ENCODE results near the gene FAAH. TPM values are rescaled to one million over a fixed set of nuclear protein-coding genes. Genes with fewer than 3 reads are reported as not detected.
A peak's percentile ranks its signal among the peaks of the same experiment; 100 is the strongest.

Gene FAAH
- polyA plus RNA-seq, 3 donors = 11.5 to 47.1 (median 11.5) TPM

- no peaks in the 10 kb centered on the region for H4K20me1 ChIP-seq (ENCODE audit: insufficient read depth, low read length)
- no peak overlapping the region for H3K4me3 ChIP-seq (replicated peaks in 1 of 3; ENCODE audit: low read depth in 2 of 3, low read length in 3 of 3)
- peaks cover 35 to 45% of the 10 kb centered on the region in 2 donors for H3K36me3 Mint-ChIP-seq
- H3K4me1 Mint-ChIP-seq = peaks cover 7% of the 10 kb centered on the region
- no peaks in the 10 kb centered on the region for H3K27me3 ChIP-seq (ENCODE audit: control insufficient read depth in 2 of 2, insufficient read depth in 2 of 2, low read length in 2 of 2)
- no peaks in the 10 kb centered on the region for H3K9me3 ChIP-seq (replicated peaks in 1 of 2; ENCODE audit: control insufficient read depth in 1 of 2, insufficient read depth in 1 of 2, low read length in 2 of 2)
- intact Hi-C loops (cut with micrococcal nuclease) = no loop called here
- peaks cover 39 to 40% of the 10 kb centered on the region in 2 donors for H3K36me3 ChIP-seq (replicated peaks in 1 of 2; ENCODE audit: control insufficient read depth in 1 of 2, insufficient read depth in 2 of 2, low read length in 2 of 2)
- H3K4me2 ChIP-seq (replicated peaks; ENCODE audit: extremely low read depth, low read length, poor library complexity, severe bottlenecking) = no peak overlapping the region
- no peak overlapping the region for H3K9ac ChIP-seq (ENCODE audit: insufficient read depth, low read length, poor library complexity, severe bottlenecking)
- 35% methylated on average over 4 of the region's 4 CpGs for WGBS (ENCODE audit: insufficient coverage)
- no peaks in the 10 kb centered on the region for H3K9me3 Mint-ChIP-seq
- no peak for TF ChIP-seq CTCF (IDR thresholded peaks at IDR 0.05)
- no peak overlapping the region for H3K27ac ChIP-seq (ENCODE audit: low read depth in 1 of 2, low read length in 2 of 2)
- H3K27ac Mint-ChIP-seq = peak overlapping the region in 5 of 7 donors; percentile 27 to 71 (median 41)
- no peak for DNase-seq
- H3K4me1 ChIP-seq (ENCODE audit: control insufficient read depth in 1 of 2, insufficient read depth in 2 of 2, low read length in 2 of 2) = no peaks in the 10 kb centered on the region
- H3K4me3 Mint-ChIP-seq = no peak overlapping the region
- H2AFZ ChIP-seq (ENCODE audit: insufficient read depth, low read depth, low read length, poor library complexity, severe bottlenecking) = no peak overlapping the region
- peaks cover 0 to 5% (median 2%) of the 10 kb centered on the region in 3 donors for H3K27me3 Mint-ChIP-seq (ENCODE audit: low read depth in 3 of 3)
- no peaks in the 10 kb centered on the region for H3K79me2 ChIP-seq (ENCODE audit: insufficient read depth, low read length)
Measured at GRCh38 chr1:46415514-46415913, 21.4 kb downstream of the FAAH start.

- H3K27ac Mint-ChIP-seq = no peak overlapping the region
- Histone ChIP-seq H3K36me3 (replicated peaks in 1 of 2; ENCODE audit: control insufficient read depth in 1 of 2, insufficient read depth in 2 of 2, low read length in 2 of 2) (peaks cover 5 to 6% of the 10 kb centered on the region in 2 donors), H3K4me3 (replicated peaks in 1 of 3; ENCODE audit: low read depth in 2 of 3, low read length in 3 of 3) (no peak overlapping the region), H3K4me1 (ENCODE audit: control insufficient read depth in 1 of 2, insufficient read depth in 2 of 2, low read length in 2 of 2) (no peaks in the 10 kb centered on the region), H3K4me2 (replicated peaks; ENCODE audit: extremely low read depth, low read length, poor library complexity, severe bottlenecking) (no peak overlapping the region), H3K27me3 (ENCODE audit: control insufficient read depth in 2 of 2, insufficient read depth in 2 of 2, low read length in 2 of 2) (no peaks in the 10 kb centered on the region), H4K20me1 (ENCODE audit: insufficient read depth, low read length) (no peaks in the 10 kb centered on the region), H3K9me3 (replicated peaks in 1 of 2; ENCODE audit: control insufficient read depth in 1 of 2, insufficient read depth in 1 of 2, low read length in 2 of 2) (no peaks in the 10 kb centered on the region), H3K79me2 (ENCODE audit: insufficient read depth, low read length) (no peaks in the 10 kb centered on the region), H2AFZ (ENCODE audit: insufficient read depth, low read depth, low read length, poor library complexity, severe bottlenecking) (no peak overlapping the region), H3K9ac (ENCODE audit: insufficient read depth, low read length, poor library complexity, severe bottlenecking) (no peak overlapping the region), H3K27ac (ENCODE audit: low read depth in 1 of 2, low read length in 2 of 2) (no peak overlapping the region)
- TF ChIP-seq CTCF (IDR thresholded peaks at IDR 0.05) = no peak
- DNase-seq = no peak
- WGBS (ENCODE audit: insufficient coverage) = 97% methylated on average over 9 of the region's 10 CpGs
- intact Hi-C loops (cut with micrococcal nuclease) = no loop called here
- peaks cover 9 to 12% of the 10 kb centered on the region in 2 donors for H3K36me3 Mint-ChIP-seq
- H3K4me1 Mint-ChIP-seq = peaks cover 18% of the 10 kb centered on the region
- no peak overlapping the region for H3K4me3 Mint-ChIP-seq
- H3K9me3 Mint-ChIP-seq = no peaks in the 10 kb centered on the region
- H3K27me3 Mint-ChIP-seq (ENCODE audit: low read depth in 3 of 3) = peaks cover 2 to 9% (median 8%) of the 10 kb centered on the region in 3 donors
Measured at GRCh38 chr1:46418976-46419375, 24.9 kb downstream of the FAAH start.

Measured in CD14-positive monocyte (primary cell).